Hippocampal formation (tissue), 2 donors: ENCODE results near the gene ARIH2.
"Not testable (repeated sequence)": the region's sequence is repeated elsewhere in the genome, so short reads cannot be mapped to it uniquely, and the experiment has no call there.

Experiments used
- DNase-seq, 2 donors: peaks; one replicate each; lab custom pipeline; 2025; lab: John Stamatoyannopoulos, UW

ARIH2 gene

GRCh38 chr3:48918388-48919214, at the start of gene ARIH2:
TSS of gene ARIH2 (plus strand) at chr3:48918842. CDS start at chr3:48927559, 8,717 bp downstream.
- peak; percentile 85 to 89 for DNase-seq

DNA sequence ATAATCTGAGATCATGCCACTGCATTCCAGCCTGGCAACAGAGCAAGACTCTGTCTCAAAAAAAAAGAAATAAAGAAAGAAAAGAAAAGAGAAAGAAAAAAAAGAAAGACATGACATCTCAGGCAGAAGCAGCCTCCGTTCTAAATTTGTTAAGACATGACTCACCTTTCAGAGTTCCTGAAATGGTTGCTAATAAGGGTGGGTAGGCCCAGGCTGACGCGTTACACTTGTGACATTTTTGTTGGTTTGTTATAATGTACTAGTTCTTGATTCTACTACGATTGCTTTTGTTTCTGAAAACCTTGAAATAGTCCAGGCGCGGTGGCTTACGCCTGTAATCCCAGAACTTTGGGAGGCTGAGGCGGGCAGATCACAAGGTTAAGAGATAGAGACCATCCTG, 41.0 kb upstream of the ARIH2 start:
- DNase-seq, result no peak

GRCh38 chr3:48879307-48879993, 39.2 kb upstream of the ARIH2 start:
- DNase-seq, result no peak

DNA sequence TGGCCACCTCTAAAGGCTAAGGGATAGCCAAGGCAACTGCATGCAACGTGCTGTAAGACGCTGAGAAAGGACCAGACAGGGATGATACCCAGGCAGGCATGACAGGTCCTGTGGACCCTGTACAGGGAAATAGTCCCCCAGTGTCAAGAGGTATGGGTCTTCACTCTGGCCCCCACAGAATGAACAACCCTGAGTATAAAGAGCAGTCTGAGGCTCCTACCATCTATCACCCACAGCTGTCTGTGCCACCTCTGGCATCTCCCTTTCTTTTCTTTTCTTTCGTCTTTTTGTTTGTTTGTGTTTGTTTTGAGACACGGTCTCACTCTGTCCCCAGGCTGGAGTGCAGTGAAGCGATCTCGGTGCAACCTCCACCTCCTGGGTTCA, 38.7 kb upstream of the ARIH2 start:
- no peak for DNase-seq

DNA sequence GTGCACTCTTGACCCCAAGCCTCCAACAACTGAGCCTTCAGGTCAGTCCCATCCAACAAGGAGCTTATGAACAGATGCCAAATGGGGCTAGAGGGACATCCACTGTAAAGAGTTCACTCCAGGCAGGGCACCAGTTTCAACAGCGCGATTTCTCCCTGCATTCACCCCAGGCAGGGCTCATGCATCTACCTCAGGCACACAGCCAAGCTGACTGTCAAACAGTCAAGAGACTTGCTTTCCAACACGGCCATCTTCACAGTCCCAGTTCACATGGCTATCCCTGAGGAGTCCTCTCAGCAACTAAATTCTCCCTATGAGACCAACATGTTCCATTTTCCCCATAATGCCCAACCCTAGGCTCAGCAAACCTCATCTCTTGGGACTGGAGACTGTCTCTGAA, 37.6 kb upstream of the ARIH2 start:
- DNase-seq, result no peak

- DNase-seq, result no peak
Measured at GRCh38 chr3:48881652-48882114, 37.0 kb upstream of the ARIH2 start.

GRCh38 chr3:48885753-48886152, 32.9 kb upstream of the ARIH2 start:
- no peak for DNase-seq

GRCh38 chr3:48891606-48892005, 27.0 kb upstream of the ARIH2 start:
- DNase-seq, result no peak

GRCh38 chr3:48894516-48894915, 24.1 kb upstream of the ARIH2 start:
- no peak for DNase-seq

DNA sequence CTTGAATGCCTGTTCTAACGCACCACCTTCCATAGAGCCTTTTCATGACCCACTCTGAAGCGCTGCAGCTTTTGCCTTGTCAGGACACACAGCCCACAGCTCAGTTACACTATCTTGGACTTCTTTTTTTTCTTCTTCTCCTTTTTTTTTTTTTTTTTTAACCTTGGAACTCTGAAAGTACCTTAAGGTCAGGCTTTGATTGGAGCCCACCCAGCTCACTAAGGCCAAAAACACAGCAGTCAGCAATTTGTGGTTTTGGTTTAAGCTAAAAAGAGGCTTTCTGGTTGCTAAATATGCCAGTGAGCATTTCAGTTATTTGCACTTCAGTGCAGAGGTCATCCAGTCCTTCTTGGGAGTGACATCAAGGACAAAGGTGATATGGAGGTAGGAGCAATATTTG, 21.7 kb upstream of the ARIH2 start:
- DNase-seq, result no peak

GRCh38 chr3:48897460-48898376, 20.9 kb upstream of the ARIH2 start:
- DNase-seq, result no peak

DNA sequence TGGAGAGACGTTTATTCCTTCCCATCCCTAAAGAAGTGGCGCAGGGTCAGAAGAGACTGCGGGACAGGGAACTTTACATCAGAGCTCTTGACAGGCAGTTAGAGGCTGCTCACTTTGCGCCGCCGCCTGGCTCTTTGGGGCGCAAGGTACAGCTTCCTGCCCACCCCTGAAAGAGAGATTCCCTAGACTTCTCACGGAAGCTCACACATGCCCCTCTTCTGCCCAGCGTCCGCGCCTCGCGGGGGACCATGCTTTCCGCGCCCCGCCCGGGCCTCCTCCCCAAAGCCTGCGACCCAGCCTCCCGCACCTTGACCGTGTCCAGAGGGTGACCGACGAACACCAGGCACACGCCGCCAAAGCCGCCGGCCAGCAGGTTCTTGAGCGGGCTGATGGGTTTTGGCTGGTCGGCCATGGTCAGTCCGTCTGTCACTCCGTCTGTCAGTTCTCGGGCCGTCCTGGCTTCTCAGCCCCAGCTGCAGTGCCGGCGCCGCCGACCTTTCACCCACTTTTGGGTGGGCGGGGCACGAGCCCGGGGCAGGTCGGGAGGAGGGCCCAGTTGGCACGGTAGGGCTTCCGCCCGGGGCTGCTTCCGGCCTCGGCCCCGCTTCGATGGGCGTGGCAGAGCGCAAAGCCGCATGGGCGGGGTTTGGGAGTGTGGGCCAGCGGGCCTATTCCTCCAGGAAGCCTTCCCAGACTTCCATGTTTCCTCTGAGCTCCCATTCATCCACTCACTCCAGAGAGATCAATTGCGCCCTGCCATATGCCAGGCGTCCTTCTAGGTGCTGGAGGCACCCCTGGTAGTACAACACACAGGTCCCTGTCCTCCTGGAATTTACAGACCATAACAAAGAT, 20.0 kb upstream of the ARIH2 start, which contains the start of gene SLC25A20:
Gene SLC25A20, minus strand, starts transcription at position 500 of the 852 bp plus-strand sequence. Its CDS starts 88 bp downstream, at position 412.
- DNase-seq, result peak; percentile 13 to 64

DNA sequence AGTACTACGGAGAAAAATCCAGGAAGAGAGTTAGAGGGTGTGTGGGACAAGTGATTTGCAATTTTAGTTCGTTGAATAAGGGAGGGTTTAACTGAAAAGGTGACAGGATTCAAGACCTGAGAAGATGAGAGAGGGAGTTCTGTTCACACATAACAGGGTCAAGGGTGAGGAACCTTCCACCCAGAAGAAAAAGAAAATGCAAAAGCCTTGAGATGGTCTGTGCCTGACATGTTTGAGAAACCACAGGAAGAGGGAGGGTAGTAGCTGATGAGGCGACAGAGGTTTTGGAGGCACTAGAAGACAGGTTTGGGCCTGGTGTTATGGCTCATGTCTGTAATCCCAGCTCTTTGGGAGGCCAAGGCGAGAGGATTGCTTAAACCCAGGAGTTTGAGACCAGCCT, 19.4 kb upstream of the ARIH2 start:
- no peak for DNase-seq

DNA sequence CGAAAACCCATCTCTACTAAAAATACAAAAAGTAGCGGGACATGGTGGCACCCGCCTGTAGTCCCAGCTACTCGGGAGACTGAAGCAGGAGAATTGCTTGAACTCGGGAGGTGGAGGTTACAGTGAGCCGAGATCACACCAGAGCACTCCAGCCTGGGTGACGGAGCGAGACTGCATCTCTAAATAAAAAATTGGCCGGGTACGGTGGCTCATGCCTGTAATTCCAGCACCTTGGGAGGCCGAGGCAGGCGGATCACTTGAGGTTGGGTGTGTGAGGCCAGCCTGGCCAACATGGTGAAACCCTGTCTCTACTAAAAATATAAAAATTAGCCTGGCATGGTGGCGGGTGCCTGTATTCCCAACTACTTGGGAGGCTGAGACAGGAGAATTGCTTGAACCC, 11.6 kb upstream of the ARIH2 start:
- DNase-seq, result not testable (repeated sequence)

- DNase-seq, result no peak
Measured at GRCh38 chr3:48915296-48915695, 3.3 kb upstream of the ARIH2 start.

DNA sequence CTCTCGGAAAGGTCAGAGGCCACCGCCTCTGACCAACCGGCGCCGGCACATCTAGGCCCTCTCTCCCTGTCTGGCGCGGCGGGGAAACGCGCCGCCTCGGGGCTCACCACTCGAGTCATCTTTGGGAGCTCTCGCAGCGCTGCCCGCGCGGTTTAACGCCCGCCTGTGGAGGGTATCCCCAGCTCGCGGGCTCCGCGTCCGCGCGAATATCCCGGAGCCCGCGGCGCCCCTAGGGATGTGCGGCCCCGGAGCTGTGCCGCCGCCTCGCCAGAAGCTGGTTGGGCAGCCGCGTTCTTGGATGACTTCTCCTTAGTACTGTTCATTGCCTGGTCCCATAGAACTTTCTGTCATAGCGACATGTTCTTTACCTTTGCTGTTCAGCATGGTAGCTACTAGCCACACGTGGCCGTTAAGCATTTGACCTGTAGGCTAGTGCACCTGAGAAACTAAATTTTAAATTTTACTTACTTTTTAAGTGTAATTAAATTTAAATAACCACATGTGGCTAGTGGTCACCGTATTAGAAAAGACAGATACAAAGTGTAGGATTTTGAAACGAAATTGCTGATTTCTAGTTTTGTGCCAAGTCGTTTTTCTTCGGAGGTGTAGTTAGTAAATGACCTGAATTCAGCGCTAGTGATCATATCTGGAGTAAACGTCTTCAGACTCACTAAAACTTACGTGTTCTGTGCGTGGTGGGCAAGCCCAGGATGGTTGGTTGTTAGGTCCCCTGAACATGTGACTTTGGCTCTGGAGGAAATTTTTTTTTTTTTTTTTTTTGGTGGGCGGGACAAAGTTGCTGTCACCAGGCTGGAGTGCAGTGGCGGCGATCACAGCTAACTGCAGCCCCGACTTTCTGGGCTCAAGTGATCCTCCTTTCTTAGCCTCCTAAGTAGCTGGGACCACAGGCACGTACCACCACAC, 835 bp downstream of the ARIH2 start:
- DNase-seq, result no peak

DNA sequence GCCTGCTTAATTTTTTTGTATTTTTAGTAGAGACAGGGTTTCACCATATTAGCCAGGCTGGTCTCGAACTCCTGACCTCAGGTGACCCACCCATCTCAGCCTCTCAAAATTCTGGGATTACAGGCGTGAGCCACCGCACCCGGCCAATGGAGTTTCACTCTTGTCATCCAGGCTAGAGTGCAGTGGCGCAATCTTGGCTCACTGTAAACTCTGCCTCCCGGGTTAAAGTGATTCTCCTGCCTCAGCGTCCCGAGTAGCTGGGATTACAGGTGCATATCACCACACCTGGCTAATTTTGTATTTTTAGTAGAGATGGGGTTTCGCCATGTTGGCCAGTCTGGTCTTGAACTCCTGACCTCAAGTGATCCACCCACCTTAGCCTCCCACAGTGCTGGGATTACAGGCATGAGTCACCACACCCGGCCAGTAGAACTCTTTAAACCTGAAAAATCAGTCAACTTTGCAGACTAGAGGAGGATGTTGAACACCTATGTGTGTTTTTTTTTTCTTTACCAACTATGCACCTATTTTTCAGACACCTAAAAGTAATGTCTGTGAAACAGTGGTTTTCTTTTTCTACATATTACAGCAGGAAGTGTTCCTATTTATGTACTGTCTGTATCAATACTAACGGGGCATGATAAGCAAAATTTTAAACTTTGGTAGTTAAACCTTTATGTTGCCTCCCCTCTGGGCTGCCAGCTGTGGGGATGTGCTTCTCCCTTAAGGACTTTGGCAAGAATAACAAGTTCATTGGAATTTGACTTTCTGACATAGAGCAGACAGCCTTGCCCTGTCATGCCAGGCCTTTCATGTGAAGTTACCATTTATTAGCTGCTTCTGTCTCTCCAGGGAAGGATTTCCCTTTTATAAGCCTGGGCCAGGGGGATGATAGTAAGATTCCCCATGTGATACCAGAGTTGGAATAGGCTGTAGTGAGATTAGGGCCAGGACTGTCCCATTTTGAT, 8.1 kb downstream of the ARIH2 start:
- DNase-seq, result no peak

- DNase-seq, result no peak
Measured at GRCh38 chr3:48927928-48928327, 9.3 kb downstream of the ARIH2 start.

DNA sequence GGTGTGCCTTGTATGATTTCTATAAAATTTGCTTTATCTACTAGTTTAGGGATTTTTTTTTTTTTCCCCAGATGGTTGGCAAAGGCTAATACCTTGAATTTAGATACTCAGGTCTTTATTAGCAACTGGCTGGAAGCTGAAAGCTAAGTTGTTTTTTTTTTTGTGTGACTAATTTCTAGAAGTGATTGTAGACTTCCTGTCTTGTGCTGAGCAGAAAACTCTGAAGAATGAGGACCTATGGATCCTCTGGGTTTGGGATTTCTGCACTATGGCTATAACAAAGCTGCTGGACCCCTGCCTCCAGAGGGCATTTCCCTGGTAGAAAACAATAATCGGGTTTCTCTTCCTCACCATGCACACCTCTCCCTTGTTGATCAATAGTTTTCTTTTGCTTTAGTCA, 10.0 kb downstream of the ARIH2 start:
- no peak for DNase-seq
